BJ (cell line): ENCODE data around the gene NDUFS6. TPM values are rescaled to one million over a fixed set of nuclear protein-coding genes. Genes with fewer than 3 reads are reported as not detected.

ENCODE experiments used
- CTCF ChIA-PET: fragments of 350-600 bp; formaldehyde crosslinking; extraction: SDS; loops from one replicate; lab custom pipeline; 2021; ENCODE audit warnings: antibody characterized with exemption, inconsistent platforms; lab: Yijun Ruan, JAX
- POLR2A ChIA-PET: fragments of 300-600 bp; sonication (Branson Sonifier 250); formaldehyde crosslinking; extraction: SDS; loops from one replicate; lab custom pipeline; 2021; ENCODE audit warnings: antibody characterized with exemption; lab: Charles Lee
- DNase-seq: peaks from one replicate; pipeline ENCODE4 v3.0.0-alpha.2; 2011; ENCODE audit warnings: low read depth
- H3K27me3 ChIP-seq: 2 replicates; pipeline ENCODE4 v1.6.0; 2011; ENCODE audit warnings: low read length; ENCODE audit not compliant: control insufficient read depth, insufficient read depth
- H3K36me3 ChIP-seq: 2 replicates; pipeline ENCODE4 v1.5.1; 2011; ENCODE audit warnings: low read length; ENCODE audit not compliant: control insufficient read depth, insufficient read depth
- H3K4me3 ChIP-seq: 2 replicates; pipeline ENCODE4 v1.5.1; 2011; ENCODE audit warnings: low read depth, mild to moderate bottlenecking, control low read depth, low read length
- CTCF ChIP-seq: IDR thresholded peaks from 2 replicates; pipeline ENCODE4 v1.5.1; 2011; ENCODE audit warnings: low read depth, mild to moderate bottlenecking, control low read depth, inconsistent platforms, low read length, moderate library complexity; ENCODE audit not compliant: insufficient read depth
- polyA plus RNA-seq: library from polyadenylated mRNA; depleted of rRNA; stranded (reverse); fragments of >200 nt; gene quantifications from 2 replicates; pipeline ENCODE4 v1.2.3, GENCODE V29; 2011

Gene NDUFS6
- polyA plus RNA-seq, 1 experiment = 26.6 TPM

GRCh38 chr5:1759378-1759970 lies 41.7 kb upstream of the NDUFS6 start:
- TF ChIP-seq CTCF = no peak
- H3K36me3 ChIP-seq = no peaks in the 10 kb centered on the region
- ChIA-PET POLR2A (no interaction called here), CTCF (no interaction called here)
- H3K27me3 ChIP-seq = no peaks in the 10 kb centered on the region; the same call in 1 of the 2 replicates
- no peak for DNase-seq
- no peak overlapping the region for H3K4me3 ChIP-seq

- ChIA-PET POLR2A (no interaction called here), CTCF (interaction anchor here (1.0 kb wide), 1 partner anchor 193 kb away, joined by 3 read pairs; no protein-coding TSS in a partner anchor)
- no peaks in the 10 kb centered on the region for H3K36me3 ChIP-seq
- H3K27me3 ChIP-seq = peaks cover 5% of the 10 kb centered on the region; the same call in 1 of the 2 replicates
- no peak overlapping the region for H3K4me3 ChIP-seq
- TF ChIP-seq CTCF = no peak
- no peak for DNase-seq
These were observed 41.0 kb upstream of the NDUFS6 start for GRCh38 chr5:1760231-1760630.

GRCh38 chr5:1760656-1761452 lies 40.4 kb upstream of the NDUFS6 start:
- TF ChIP-seq CTCF = no peak
- ChIA-PET CTCF (interaction anchor here (1.0 to 2.0 kb wide), 2 partner anchors 12 to 192 kb away, joined by 3 to 6 read pairs; no protein-coding TSS in a partner anchor), POLR2A (no interaction called here)
- no peaks in the 10 kb centered on the region for H3K36me3 ChIP-seq
- peaks cover 5% of the 10 kb centered on the region for H3K27me3 ChIP-seq
- DNase-seq = no peak
- no peak overlapping the region for H3K4me3 ChIP-seq

DNA sequence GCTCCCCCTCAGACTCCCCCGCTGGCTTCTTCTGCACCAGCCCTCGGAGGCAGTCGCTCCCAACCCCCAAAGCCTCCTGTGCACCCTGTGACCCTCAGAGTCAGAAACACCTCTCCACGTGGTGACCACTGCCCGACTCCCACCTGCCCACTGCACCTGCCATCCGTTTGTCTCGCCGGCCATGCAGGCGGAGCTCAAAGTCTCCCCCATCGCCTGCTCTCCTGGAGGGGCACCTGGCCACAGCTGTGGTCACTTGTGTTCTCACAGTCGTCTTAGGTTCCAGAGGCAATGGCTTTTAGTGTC lies 39.8 kb upstream of the NDUFS6 start:
- H3K4me3 ChIP-seq = no peak overlapping the region
- CTCF ChIA-PET = interaction anchor here (1.0 to 3.7 kb wide), 3 partner anchors 12 to 278 kb away, joined by 3 to 47 read pairs (median 6); no protein-coding TSS in a partner anchor
- POLR2A ChIA-PET = no interaction called here
- peaks cover 5% of the 10 kb centered on the region for H3K27me3 ChIP-seq
- no peak for DNase-seq
- H3K36me3 ChIP-seq = no peaks in the 10 kb centered on the region
- TF ChIP-seq CTCF = no peak

- POLR2A ChIA-PET = no interaction called here
- CTCF ChIA-PET = interaction anchor here (0.6 to 3.7 kb wide), 11 partner anchors 11 to 280 kb away, joined by 3 to 47 read pairs (median 4); no protein-coding TSS in a partner anchor
- Histone ChIP-seq H3K27me3 (peaks cover 5% of the 10 kb centered on the region), H3K36me3 (no peaks in the 10 kb centered on the region), H3K4me3 (no peak overlapping the region)
- no peak for DNase-seq
- TF ChIP-seq CTCF = no peak
These were observed 38.9 kb upstream of the NDUFS6 start for GRCh38 chr5:1762121-1762882.
